OCI-M2 (cell line): ENCODE measurements around the gene MAPRE2.

Source experiments
- DNase-seq: peaks from one replicate; lab custom pipeline; 2025; ENCODE audit not compliant: unreplicated experiment; lab: John Stamatoyannopoulos, UW

Gene MAPRE2

GRCh38 chr18:35174093-35174731 is 133.0 kb downstream of the MAPRE2 start:
- no peak for DNase-seq

- no peak for DNase-seq
Observed at GRCh38 chr18:35174745-35175144, 133.5 kb downstream of the MAPRE2 start.

- no peak for DNase-seq
Observed at GRCh38 chr18:35176925-35177324, 135.7 kb downstream of the MAPRE2 start.

- DNase-seq = no peak
Observed at GRCh38 chr18:35178260-35178659, 137.0 kb downstream of the MAPRE2 start.

- DNase-seq = no peak
Observed at GRCh38 chr18:35179906-35180305, 138.7 kb downstream of the MAPRE2 start.

- no peak for DNase-seq
Observed at GRCh38 chr18:35180455-35180854, 139.2 kb downstream of the MAPRE2 start.

DNA sequence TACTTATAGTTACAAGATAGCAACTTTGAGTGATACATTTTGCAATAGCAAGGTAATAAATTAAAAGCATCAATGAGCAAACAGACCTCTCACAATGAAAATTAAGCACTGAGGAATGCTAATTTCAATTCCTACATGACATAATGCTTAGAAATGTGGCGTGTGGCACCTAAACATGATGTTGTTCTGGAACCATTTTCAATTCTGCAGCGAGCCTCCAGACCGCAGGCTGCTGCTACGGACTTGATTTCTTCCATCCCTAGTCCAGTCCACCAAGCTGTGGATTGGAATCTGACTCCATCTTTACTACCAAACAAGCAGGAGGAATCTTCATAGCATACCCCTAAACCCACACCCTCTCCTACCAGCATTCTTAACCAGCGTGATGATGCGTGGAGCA is 140.9 kb downstream of the MAPRE2 start:
- DNase-seq = no peak

DNA sequence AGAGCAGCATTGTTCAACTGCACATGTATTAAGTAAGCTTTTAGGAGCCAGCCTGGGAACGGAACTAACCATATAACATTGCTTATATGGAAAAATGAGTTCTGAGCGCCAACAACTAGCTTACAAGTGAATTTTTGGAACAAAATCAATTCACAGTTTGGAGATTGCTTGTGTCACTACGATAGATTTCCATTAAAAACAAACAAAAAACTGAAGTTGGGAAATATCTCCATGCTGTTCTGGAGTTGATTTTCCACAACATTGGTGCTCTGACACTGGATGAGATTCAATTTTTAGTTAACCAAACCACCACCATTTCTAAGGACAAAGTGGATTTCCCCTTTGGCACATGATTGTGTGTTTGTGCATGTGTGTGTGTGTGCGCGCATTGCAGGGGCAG is 142.7 kb downstream of the MAPRE2 start:
- DNase-seq = no peak

GRCh38 chr18:35185771-35186170 is 144.6 kb downstream of the MAPRE2 start:
- DNase-seq = no peak

GRCh38 chr18:35186291-35187034 is 145.2 kb downstream of the MAPRE2 start:
- no peak for DNase-seq

DNA sequence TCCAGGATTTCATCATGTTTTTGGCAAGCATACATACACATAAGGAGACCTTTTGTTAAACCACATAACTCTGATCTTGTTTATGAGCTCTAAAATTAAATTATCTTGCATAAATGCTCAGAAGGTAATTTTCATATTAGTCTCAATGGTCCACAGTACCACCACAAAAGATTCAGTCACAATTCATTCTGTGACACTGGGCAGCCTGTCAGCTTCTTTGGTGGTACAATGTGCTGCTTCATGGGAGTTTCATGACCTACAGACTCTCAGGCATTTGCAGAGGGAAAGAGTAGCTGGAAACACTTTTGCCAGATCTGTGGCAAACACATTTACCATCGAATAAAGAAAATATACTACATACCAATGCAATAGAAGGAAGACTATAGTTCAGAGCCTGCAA is 148.3 kb downstream of the MAPRE2 start:
- no peak for DNase-seq

DNA sequence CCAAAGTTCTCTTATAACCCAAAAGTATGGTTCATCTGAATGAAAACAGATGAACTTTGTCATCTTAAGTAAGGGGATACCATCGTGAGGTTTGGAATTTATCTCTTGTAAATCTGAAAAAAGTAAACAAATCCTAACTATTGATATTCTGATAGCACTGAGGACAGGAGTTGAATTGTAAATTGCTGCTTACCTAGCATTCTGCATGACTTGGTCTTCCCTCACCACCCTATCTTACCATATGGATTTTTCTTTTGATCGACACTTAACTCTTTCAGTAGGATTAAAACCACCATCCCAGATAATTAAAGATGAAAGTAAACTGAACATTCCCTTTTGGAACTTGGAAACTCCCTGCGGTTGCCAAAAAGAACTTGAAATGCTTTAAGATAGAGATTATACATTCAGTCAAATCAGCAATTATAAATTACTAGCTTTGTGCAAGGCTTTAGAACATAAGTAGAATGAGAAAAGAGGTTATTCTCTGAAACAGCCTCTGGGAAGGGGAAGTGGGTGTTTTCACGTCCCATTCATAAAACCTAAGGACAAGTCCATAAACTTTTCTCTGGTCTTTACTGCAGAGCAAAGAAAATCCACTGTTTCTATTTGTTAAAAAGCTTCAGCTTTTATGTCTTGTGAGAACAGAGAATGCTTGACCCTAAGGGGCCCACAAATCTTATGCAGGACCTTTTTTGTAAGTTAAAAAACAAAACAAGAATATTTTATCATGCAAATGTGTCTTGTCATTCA is 149.9 kb downstream of the MAPRE2 start:
- no peak for DNase-seq

- no peak for DNase-seq
Observed at GRCh38 chr18:35191698-35192025, 150.4 kb downstream of the MAPRE2 start.

GRCh38 chr18:35192415-35192814 is 151.2 kb downstream of the MAPRE2 start:
- no peak for DNase-seq
